IPS-20b (cell line): ENCODE results near the gene FBF1.
A peak's percentile ranks its signal among the peaks of the same experiment; 100 is the strongest.
"Not testable (repeated sequence)": the region's sequence is repeated elsewhere in the genome, so short reads cannot be mapped to it uniquely, and the experiment has no call there.

Source experiments
- H3K27ac ChIP-seq: one replicate; pipeline ENCODE4 v1.5.1; 2013; ENCODE audit warnings: low read length
- H3K27me3 ChIP-seq: 2 replicates; pipeline ENCODE4 v1.6.1; 2013; ENCODE audit warnings: mild to moderate bottlenecking, low read length, inconsistent platforms; ENCODE audit not compliant: insufficient read depth
- H3K36me3 ChIP-seq: 2 replicates; pipeline ENCODE4 v1.6.1; 2013; ENCODE audit warnings: low read depth, mild to moderate bottlenecking, inconsistent platforms, low read length, moderate library complexity; ENCODE audit not compliant: insufficient read depth
- H3K4me1 ChIP-seq: 2 replicates; pipeline ENCODE4 v1.6.1; 2013; ENCODE audit warnings: mild to moderate bottlenecking, control low read depth, inconsistent platforms, low read length, moderate library complexity; ENCODE audit not compliant: insufficient read depth
- H3K4me3 ChIP-seq: 2 replicates; pipeline ENCODE4 v1.5.1; 2013; ENCODE audit warnings: mild to moderate bottlenecking, low read length, inconsistent platforms
- H3K9ac ChIP-seq: 2 replicates; pipeline ENCODE4 v1.6.1; 2013; ENCODE audit warnings: low read depth, mild to moderate bottlenecking, inconsistent platforms, low read length, moderate library complexity
- H3K9me3 ChIP-seq: 2 replicates; pipeline ENCODE4 v1.6.1; 2013; ENCODE audit warnings: mild to moderate bottlenecking, low read depth, low read length, inconsistent platforms; ENCODE audit not compliant: insufficient read depth

FBF1 gene

GRCh38 chr17:75976175-75976848 is 35.5 kb upstream of the FBF1 start:
- no peaks in the 10 kb centered on the region for H3K27me3 ChIP-seq
- no peak overlapping the region for H3K4me3 ChIP-seq
- no peak overlapping the region for H3K27ac ChIP-seq
- peaks cover 7% of the 10 kb centered on the region; the same call in 1 of the 2 replicates for H3K4me1 ChIP-seq
- peaks cover 15% of the 10 kb centered on the region for H3K36me3 ChIP-seq
- H3K9me3 ChIP-seq = no peaks in the 10 kb centered on the region
- no peak overlapping the region; the same call in 1 of the 2 replicates for H3K9ac ChIP-seq

- Histone ChIP-seq H3K27ac (no peak overlapping the region), H3K9ac (no peak overlapping the region), H3K36me3 (peaks cover 15% of the 10 kb centered on the region), H3K9me3 (no peaks in the 10 kb centered on the region), H3K4me3 (no peak overlapping the region), H3K27me3 (no peaks in the 10 kb centered on the region), H3K4me1 (peaks cover 3% of the 10 kb centered on the region; the same call in 1 of the 2 replicates)
These were observed 34.9 kb upstream of the FBF1 start for GRCh38 chr17:75975757-75976174.

- peaks cover 17% of the 10 kb centered on the region for H3K36me3 ChIP-seq
- H3K9ac ChIP-seq, H3K27ac ChIP-seq: not testable (repeated sequence)
These were observed 34.3 kb upstream of the FBF1 start for GRCh38 chr17:75975187-75975586.

GRCh38 chr17:75970626-75971025 is 29.8 kb upstream of the FBF1 start:
- no peaks in the 10 kb centered on the region for H3K27me3 ChIP-seq

More at GRCh38 chr17:75975187-75975586, 34.3 kb upstream of the FBF1 start:
- not testable (repeated sequence) for H3K4me3 ChIP-seq, H3K27me3 ChIP-seq, H3K9me3 ChIP-seq, H3K4me1 ChIP-seq

GRCh38 chr17:75970011-75970523 is 29.2 kb upstream of the FBF1 start:
- Histone ChIP-seq H3K4me1 (no peaks in the 10 kb centered on the region), H3K4me3 (no peak overlapping the region), H3K9ac (no peak overlapping the region), H3K27me3 (no peaks in the 10 kb centered on the region), H3K27ac (no peak overlapping the region), H3K9me3 (no peaks in the 10 kb centered on the region), H3K36me3 (peaks cover 19% of the 10 kb centered on the region)

More at GRCh38 chr17:75970626-75971025, 29.8 kb upstream of the FBF1 start:
- Histone ChIP-seq H3K9ac (no peak overlapping the region), H3K4me1 (no peaks in the 10 kb centered on the region), H3K4me3 (no peak overlapping the region), H3K9me3 (no peaks in the 10 kb centered on the region), H3K27ac (no peak overlapping the region), H3K36me3 (peaks cover 19% of the 10 kb centered on the region)

GRCh38 chr17:75969044-75969443 is 28.2 kb upstream of the FBF1 start:
- not testable (repeated sequence) for H3K27me3 ChIP-seq, H3K27ac ChIP-seq, H3K4me3 ChIP-seq, H3K9me3 ChIP-seq, H3K9ac ChIP-seq, H3K4me1 ChIP-seq
- H3K36me3 ChIP-seq = peaks cover 14% of the 10 kb centered on the region

GRCh38 chr17:75965468-75965867 is 24.6 kb upstream of the FBF1 start:
- Histone ChIP-seq H3K9me3 (no peaks in the 10 kb centered on the region), H3K27me3 (no peaks in the 10 kb centered on the region), H3K36me3 (peaks cover 4% of the 10 kb centered on the region; the same call in 1 of the 2 replicates), H3K27ac (no peak overlapping the region), H3K4me1 (peaks cover 2% of the 10 kb centered on the region; the same call in 1 of the 2 replicates), H3K9ac (no peak overlapping the region), H3K4me3 (no peak overlapping the region)

- Histone ChIP-seq H3K9ac (peak overlapping the region; percentile 27; the same call in 1 of the 2 replicates), H3K27ac (no peak overlapping the region), H3K4me3 (peak overlapping the region; percentile 45), H3K4me1 (peaks cover 20% of the 10 kb centered on the region), H3K27me3 (no peaks in the 10 kb centered on the region), H3K9me3 (no peaks in the 10 kb centered on the region), H3K36me3 (peaks cover 10% of the 10 kb centered on the region)
These were observed 19.1 kb upstream of the FBF1 start for GRCh38 chr17:75959839-75960511.

GRCh38 chr17:75959051-75959838 is 18.4 kb upstream of the FBF1 start:
- H3K27ac ChIP-seq = no peak overlapping the region

GRCh38 chr17:75950855-75951554 is 10.2 kb upstream of the FBF1 start:
- Histone ChIP-seq H3K4me1 (no peaks in the 10 kb centered on the region), H3K4me3 (no peak overlapping the region), H3K9ac (no peak overlapping the region), H3K36me3 (peaks cover 85% of the 10 kb centered on the region), H3K27me3 (no peaks in the 10 kb centered on the region), H3K27ac (no peak overlapping the region), H3K9me3 (no peaks in the 10 kb centered on the region)

More at GRCh38 chr17:75959051-75959838, 18.4 kb upstream of the FBF1 start:
- Histone ChIP-seq H3K27me3 (no peaks in the 10 kb centered on the region), H3K36me3 (peaks cover 14% of the 10 kb centered on the region), H3K4me3 (peak overlapping the region; percentile 45), H3K9me3 (no peaks in the 10 kb centered on the region), H3K4me1 (peaks cover 20% of the 10 kb centered on the region), H3K9ac (peak overlapping the region; percentile 27; the same call in 1 of the 2 replicates)

GRCh38 chr17:75950421-75950820 is 9.6 kb upstream of the FBF1 start:
- Histone ChIP-seq H3K27ac (no peak overlapping the region), H3K36me3 (peaks cover 85% of the 10 kb centered on the region), H3K9ac (no peak overlapping the region), H3K27me3 (no peaks in the 10 kb centered on the region), H3K9me3 (no peaks in the 10 kb centered on the region), H3K4me3 (no peak overlapping the region), H3K4me1 (no peaks in the 10 kb centered on the region)
